SK-N-SH treated with all-trans-retinoic acid at 6 μM for 48 hours (cell line): ENCODE results near the gene TNXB.
"Not testable (repeated sequence)": the region's sequence is repeated elsewhere in the genome, so short reads cannot be mapped to it uniquely, and the experiment has no call there.

Source experiments
- ARNTL ChIP-seq: fragments of 450-650 bp; formaldehyde crosslinking; IDR thresholded peaks from 2 replicates; pipeline ENCODE4 v1.5.0; 2020; ENCODE audit warnings: low read depth, mild to moderate bottlenecking, moderate library complexity, borderline replicate concordance
- BACH2 ChIP-seq: fragments of 250-450 bp; sonication (Bioruptor Pico); IDR thresholded peaks from 2 replicates; pipeline ENCODE4 v1.9.0; 2021; ENCODE audit warnings: mild to moderate bottlenecking, borderline replicate concordance
- GLIS3 ChIP-seq: fragments of 250-450 bp; sonication (Bioruptor Pico); IDR thresholded peaks from 2 replicates; pipeline ENCODE4 v1.5.0; 2020; ENCODE audit warnings: mild to moderate bottlenecking, moderate library complexity
- TOX ChIP-seq: fragments of 250-450 bp; sonication (Bioruptor Pico); IDR thresholded peaks from 2 replicates; pipeline ENCODE4 v1.8.0; 2021; ENCODE audit warnings: mild to moderate bottlenecking, moderate library complexity, borderline replicate concordance

GRCh38 chr6:32055756-32056155 lies 53.4 kb downstream of the TNXB start:
- TF ChIP-seq GLIS3; BACH2 (CRISPR knock-in tag); TOX (CRISPR knock-in tag); ARNTL (CRISPR knock-in tag): not testable (repeated sequence)
